ENCODE data around the gene ADAM19.

DNA sequence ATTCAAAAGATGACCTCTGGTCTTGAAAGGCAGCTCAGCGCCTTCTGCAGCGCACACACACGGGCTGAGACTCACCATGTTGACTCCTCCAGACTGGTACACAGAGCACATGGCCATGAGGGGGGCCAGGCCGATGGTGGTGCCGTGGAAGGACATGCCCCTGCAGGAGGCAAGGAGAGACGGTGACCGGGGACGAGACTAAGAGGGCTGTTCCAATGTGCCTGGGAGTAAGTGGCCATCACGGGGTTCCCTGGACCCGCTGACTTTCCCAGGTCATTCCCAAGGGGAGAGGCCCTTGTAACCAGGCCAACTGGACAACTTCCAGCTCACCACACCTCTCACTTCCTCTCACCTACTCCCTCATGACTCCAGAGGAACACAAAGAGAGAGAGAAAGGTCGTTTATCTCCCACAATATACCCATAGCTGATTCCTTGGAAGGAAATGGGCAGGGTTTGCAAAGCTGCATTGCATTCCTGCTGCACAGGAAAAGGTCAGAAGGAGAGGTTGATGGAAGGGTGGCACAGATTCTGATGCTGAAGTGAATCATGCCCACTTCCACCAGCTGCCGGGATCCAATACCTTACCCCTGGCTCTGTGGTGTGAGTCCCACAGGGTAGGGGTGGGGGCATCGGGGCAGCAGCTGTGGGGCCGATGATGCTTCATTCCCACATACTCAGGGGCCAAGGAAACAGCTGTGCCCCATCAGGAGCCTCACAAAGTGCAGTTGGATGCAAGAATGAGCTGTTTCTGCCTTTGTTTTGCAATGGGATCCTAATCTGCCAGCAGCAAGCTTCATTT is 68.4 kb downstream of the ADAM19 start:
- TF ChIP-seq EZH2phosphoT487 (IDR thresholded peaks at IDR 0.05; ENCODE audit: low read depth, severe bottlenecking, unreplicated experiment) (no peak), EZH2 (IDR thresholded peaks at IDR 0.05; ENCODE audit: borderline replicate concordance) (no peak)
